ENCODE measurements around the gene NUAK2.
A peak's percentile ranks its signal among the peaks of the same experiment; 100 is the strongest.
"Not testable (repeated sequence)": the region's sequence is repeated elsewhere in the genome, so short reads cannot be mapped to it uniquely, and the experiment has no call there.

The NUAK2 gene

DNA sequence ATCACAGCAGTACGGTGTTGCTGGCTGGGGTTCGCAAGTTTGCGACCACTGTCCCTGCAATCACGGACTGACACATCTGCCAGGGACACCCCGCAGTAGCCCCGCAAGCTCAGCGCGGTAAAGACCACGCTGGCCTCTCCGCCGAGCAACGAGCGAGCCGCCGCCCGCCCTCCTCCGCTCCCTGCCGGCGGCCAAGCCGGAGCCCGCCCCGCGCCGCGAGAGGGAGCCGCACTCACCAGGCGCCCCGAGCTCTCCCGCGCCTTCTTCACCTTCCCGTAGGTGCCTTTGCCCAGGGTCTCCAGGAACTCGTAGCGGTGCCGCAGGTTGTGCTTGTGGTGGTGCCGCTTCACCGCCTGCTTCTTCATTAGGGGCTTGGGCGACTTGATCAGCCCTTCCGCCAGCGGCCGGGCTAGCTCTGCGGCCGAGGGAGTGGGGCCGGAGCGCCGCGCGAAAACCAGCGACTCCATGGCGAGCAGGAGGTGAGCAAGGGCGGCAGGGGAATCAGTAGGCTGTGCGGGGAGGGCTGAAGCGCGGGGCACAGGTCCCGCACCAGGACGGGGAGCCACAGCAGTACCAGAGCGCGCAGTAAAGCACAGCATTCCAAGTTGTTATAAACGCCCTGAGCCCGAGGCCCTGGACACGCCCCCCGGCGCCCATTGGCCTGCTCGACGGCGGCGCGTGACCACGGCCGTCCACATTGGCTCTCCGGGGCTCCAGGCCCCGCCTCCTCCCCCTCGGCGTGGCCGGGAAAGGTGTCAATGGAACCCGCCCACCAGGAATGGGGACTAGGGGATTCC is at the start of gene NUAK2:
TSS of gene NUAK2 (minus strand) at position 584 of the 797 bp plus-strand sequence. CDS start at position 467, 117 bp downstream.
- DNase-seq: no peak
- in situ Hi-C loops (cut with MboI; ENCODE audit: low pct_unique_long_range_greater_than_20kb, low sequenced_read_pairs): loop anchor here (10.0 kb wide), 1 partner anchor 47 kb away; no protein-coding TSS in a partner anchor

DNA sequence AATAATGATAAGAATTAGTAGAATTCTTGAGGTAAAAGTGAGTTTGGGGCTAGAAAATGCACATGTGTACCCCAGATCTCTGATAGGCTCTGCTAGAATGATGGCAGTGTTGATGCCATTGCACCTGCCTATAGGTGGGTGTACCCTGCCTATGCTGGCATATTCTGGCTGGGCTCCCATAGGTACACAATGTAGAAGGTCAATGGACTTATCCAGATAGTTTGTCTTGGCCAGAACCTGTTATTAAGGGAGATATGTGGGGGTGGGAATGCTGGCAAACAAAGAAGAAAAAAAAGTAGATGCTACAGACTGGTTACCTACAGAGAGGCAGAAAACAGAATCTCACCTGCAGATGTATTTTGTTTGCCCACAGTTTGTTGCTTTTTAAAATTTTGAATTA is 49.2 kb upstream of the NUAK2 start:
- in situ Hi-C loops (cut with MboI; ENCODE audit: low pct_unique_long_range_greater_than_20kb, low sequenced_read_pairs): no loop called here
- DNase-seq: no peak

DNA sequence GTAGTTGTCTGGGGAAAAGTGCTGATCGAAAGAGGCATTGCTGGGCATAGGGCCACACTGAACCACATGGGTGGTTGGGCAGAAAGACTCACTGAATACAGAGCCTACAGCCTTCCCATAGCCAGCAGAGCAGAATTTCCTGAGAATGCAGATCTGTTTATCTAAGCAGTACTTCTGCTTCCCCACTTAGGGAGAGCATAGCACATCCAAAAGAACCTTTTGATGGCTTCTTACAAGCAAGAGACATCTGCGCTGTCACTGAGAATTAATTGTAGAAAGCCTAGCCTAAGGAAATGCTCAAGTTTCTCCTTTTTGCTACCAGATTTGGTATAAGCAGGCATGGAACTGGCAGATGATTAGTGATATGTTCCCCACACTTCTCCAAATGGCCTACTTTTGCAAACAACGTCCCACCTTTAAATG is 48.2 kb upstream of the NUAK2 start:
- no peak for DNase-seq
- in situ Hi-C loops (cut with MboI; ENCODE audit: low pct_unique_long_range_greater_than_20kb, low sequenced_read_pairs): no loop called here

DNA sequence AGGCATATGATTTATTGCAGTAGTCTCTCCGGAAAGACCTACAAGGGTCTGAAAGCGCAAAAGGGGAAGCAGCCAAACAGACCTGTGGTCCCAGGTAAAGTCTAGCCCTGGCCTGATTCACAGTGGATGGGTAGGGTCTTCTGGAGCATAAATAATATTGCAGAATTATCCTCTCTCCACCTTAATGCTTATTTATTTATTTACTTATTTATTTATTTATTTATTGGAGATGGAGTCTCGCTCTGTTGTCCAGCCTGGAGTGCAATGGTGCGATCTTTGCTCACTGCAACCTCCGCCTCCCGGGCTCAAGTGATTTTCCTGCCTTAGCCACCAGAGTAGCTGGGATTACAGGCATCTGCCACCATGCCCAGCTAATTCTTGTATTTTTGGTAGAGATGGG is 46.9 kb upstream of the NUAK2 start:
- no peak for DNase-seq
- in situ Hi-C loops (cut with MboI; ENCODE audit: low pct_unique_long_range_greater_than_20kb, low sequenced_read_pairs): no loop called here

DNA sequence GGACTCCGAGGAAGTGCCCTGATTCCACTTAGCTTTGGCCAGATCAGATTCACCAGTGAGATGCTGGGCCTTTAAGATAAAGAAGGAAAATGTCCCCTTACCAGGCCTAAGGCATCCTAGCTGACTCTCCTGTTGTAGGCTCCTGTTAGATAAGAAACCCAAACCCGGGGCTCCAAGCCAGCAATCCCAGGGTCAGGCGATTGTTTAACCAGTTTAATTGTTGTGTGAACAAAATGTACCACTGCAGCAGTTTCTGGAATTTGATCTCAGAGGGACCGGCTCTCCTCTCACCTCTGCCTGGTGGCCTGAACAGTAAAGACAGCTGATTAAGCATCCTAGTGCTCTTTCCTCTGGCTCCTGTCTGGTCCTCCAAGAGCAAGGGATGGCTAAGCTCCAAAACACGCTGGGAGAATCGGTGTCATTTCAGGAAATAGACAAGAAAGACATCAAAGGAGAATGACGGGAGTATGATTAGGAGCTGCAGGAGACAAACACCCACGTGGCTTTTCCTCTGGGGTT is 44.5 kb upstream of the NUAK2 start:
- in situ Hi-C loops (cut with MboI; ENCODE audit: low pct_unique_long_range_greater_than_20kb, low sequenced_read_pairs): no loop called here
- no peak for DNase-seq

DNA sequence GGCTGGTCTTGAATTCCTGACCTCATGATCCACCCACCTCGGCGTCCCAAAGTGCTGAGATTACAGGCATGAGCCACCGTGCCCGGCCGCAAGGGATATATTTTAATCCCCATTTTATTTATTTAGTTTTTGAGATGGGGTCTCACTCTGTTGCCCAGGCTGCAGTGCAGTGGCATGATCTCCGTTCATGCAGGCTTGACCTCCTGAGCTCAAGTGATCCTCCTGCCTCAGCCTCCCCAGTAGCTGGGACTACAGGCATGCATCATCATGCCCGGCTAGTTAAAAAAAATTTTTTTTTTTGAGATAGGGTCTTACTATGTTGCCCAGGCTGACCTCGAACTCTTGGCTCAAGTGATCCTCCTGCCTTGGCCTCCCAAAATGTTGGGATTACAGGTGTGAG is 43.5 kb upstream of the NUAK2 start:
- DNase-seq; in situ Hi-C loops (cut with MboI; ENCODE audit: low pct_unique_long_range_greater_than_20kb, low sequenced_read_pairs): not testable (repeated sequence)

DNA sequence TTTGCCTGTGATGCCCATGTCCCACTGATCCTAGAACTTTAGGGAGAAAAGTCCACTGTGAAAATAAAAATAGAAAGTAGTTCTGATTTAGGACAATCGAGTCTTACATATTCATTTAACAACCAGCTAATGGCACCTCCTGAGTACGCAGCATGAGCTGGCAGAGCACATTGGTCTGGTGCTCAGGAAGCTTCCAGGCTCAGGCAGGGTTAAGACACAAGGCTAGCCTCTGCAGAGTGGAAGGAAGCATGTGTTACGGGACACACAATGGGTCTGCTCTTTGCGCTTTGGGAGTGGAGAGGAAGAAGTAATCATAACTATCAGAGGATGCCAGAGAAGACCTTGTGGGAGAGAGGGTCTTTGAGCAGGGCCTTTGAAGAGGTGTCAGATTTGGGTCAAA is 39.3 kb upstream of the NUAK2 start:
- DNase-seq: no peak
- in situ Hi-C loops (cut with MboI; ENCODE audit: low pct_unique_long_range_greater_than_20kb, low sequenced_read_pairs): no loop called here

DNA sequence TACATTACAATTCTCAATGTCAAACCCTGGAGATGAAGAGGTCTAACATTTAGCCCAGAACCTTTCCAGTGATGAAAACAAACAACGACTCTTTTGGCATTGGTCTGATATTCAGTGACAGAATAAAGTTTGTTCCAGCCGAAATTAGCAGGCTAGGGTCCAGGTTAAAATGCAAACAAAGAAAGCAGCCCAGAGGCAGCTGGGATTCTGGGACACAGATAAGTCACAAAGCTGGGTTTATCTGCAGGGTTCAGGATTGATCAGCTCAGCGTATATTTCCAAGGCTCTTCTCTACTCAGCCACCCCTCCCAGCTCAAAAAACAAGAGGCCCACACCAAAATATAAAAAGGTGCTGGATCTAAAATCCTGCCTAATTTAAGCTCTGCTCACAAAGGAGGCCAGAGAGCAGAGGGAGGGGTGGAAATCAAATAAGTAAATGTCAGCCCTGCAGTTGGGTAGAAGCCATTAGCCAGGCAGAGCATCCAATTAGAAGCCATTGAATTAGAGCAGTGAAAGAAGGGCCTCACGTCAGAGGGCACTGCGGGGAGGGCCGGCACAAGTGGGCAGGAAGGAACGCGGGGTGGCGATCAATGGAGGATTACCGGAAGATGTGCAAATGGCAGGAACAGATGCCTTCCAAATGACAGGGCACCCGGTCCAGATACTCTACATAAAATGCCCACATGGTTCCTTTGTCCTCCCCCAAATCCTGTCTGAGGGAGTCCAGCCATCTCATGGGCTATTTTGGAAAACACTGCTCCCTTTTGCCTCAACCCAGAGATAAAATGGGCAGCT is 38.4 kb upstream of the NUAK2 start:
- in situ Hi-C loops (cut with MboI; ENCODE audit: low pct_unique_long_range_greater_than_20kb, low sequenced_read_pairs): no loop called here
- DNase-seq: no peak

DNA sequence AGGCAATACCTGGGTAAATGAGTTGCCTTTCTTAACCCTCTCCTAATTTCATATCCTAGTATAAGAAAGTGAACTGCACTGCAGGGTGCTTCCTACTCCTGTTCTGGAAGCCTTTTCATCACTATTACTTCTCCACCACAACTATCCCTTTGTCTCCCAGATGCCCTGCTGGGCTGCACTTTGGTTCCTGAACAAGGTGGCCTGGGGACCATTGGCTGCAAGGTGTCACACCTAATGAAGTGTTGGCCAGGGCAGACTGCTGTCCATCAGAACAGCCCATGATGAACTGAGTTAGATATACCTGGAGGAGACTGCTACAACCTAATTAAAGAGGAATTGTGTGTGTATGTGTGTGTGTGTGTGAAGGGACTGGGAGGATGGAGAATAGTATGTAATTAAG is 37.0 kb upstream of the NUAK2 start:
- no peak for DNase-seq
- in situ Hi-C loops (cut with MboI; ENCODE audit: low pct_unique_long_range_greater_than_20kb, low sequenced_read_pairs): no loop called here

DNA sequence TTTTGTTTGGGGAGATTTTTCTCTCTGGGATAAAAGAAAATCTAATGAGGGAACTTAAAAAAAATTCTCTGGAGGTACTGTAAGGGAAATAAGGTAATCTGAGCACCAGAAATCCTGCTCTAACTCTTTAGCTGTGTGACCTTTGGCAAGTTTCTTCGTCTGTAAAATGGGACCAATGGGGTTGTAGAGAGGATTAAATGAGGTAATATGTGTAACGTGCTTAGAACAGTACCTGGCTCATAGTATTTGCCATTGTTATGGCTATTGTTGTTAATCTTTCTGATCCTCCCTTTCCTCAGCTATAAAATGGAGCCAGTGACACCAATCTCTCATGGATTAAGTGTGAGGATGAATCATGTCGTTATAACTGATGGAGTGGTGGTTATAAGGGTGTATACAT is 36.0 kb upstream of the NUAK2 start:
- in situ Hi-C loops (cut with MboI; ENCODE audit: low pct_unique_long_range_greater_than_20kb, low sequenced_read_pairs): no loop called here
- no peak for DNase-seq

DNA sequence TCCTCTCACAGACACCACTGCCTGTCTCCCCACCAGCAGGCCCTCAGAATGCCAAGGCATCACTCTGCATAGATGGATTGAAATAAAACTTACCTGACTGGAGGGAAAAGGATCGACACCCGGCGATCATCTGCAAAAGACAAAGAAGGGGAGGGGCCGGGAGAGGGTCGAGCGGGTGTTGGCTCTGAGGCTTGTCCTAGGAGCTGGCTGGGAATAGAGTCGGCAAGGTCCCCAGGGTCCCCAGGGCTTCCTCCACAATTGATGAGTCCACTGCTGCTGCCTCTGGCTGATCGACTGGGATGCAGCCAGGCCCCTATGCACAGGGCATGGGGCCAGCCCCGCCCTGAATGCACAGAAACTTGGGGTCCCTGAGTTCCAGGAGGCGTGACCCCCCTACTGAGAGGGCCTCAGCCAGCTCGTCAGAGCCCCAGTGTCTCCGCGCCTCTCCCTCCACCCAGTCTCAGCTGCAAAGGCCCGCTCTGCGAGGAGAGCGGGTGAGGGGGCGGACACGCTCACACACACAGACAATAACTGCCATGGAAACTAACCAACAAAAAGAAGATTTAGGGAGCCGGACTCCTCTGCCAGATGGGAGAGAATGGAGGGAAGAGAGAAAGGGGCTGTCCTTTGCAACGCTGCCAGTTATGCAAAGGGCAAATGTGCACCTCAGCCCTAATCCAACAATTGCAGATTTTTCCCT is 35.0 kb upstream of the NUAK2 start, which contains the start of gene KLHDC8A:
TSS of gene KLHDC8A (minus strand) at position 483 of the 700 bp plus-strand sequence. CDS start 13,318 bp downstream, outside the sequence.
- DNase-seq: no peak
- in situ Hi-C loops (cut with MboI; ENCODE audit: low pct_unique_long_range_greater_than_20kb, low sequenced_read_pairs): no loop called here

DNA sequence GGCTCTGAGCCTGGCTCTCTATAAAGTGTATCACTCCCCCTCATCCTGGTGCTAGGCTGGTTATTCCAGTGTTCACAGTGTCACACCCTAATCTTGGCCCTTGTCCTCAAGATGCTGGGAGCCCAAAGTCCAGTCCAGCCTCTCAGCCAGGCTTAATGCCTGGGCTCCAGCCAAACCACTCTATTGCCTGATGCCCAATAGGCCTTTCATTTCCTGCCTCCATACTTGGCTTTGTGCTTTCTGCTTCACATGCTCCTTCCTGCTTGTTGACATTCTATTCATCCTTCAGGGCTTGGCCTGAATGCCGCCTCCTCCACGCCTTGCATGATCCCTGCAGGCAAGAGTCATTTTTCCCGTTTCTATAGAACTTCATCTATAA is 33.5 kb upstream of the NUAK2 start:
- DNase-seq: no peak
- in situ Hi-C loops (cut with MboI; ENCODE audit: low pct_unique_long_range_greater_than_20kb, low sequenced_read_pairs): no loop called here

DNA sequence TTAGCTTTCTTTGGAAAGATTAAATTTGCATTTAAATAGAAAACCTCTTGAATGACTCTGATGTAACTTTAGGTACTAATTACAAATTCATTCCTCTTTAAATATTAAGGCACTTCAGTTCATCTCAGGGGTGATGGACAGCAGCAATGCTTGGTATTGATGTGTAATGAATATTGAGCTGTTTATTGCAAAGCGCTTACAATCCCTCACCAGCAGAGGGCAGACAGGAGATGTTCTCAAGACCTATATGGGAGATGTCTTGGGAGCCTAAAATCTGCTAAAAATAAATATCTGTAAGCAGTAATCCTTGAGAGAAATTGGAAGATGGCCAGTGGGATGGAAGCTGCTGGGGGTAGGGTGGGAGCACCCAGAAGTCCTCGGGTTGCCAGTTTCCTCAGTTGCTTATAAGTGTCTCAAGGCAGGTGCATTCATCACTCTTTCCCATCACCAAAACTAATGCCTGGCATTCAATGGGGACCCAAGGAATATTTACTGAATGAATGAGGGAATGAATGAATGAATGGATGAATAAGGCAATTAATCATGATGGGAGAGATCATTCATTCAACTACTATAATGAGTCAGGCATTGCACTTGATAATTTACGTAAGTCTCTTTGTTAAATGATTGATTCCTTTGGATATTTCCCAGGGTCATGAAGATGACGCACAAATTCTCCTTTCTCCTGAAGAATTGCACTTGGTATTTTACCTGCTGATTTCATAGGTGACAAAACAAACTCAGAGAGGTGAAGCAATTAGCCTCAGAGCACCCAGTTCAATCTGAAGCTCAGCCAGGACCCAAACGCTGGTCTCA is 32.9 kb upstream of the NUAK2 start:
- in situ Hi-C loops (cut with MboI; ENCODE audit: low pct_unique_long_range_greater_than_20kb, low sequenced_read_pairs): no loop called here

DNA sequence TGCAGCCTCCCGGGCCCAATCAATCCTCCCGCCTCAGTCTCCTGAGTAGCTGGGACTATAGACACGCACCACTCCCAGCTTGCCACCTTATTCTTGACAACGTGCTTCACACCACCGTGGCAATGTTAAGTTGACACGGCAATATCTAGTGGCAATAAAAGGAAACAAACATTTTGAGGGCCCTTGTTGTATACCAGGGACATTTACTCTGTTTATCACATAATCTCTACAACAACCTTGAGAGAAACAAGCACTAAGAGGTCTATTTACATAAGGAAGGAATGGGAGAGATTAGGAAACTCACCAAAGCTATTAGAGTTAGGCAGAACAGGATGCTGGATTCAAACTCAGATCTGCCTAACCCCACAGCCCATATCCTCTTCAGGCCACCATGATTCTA is 32.1 kb upstream of the NUAK2 start:
- in situ Hi-C loops (cut with MboI; ENCODE audit: low pct_unique_long_range_greater_than_20kb, low sequenced_read_pairs): no loop called here
- no peak for DNase-seq

More for the DNA sequence above, 32.9 kb upstream of the NUAK2 start:
- peak; percentile 58 for DNase-seq

DNA sequence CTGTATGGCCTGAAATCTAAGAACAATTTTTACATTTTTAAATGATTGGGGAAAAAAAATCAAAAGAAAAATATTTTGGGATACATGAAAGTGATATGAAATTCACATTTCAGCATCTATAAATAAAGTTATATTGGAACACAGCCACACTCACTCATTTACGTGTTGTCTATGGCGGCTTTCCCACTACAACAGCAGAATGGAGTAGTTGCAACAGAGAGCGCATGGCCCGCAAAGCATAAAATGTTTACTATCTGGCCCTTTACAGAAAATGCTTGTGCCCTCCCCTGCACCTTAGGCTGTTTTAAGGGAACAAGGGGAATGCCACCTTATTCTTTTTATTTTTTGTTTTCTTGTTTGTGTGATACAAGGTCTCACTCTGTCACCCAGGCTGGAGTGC is 31.6 kb upstream of the NUAK2 start:
- in situ Hi-C loops (cut with MboI; ENCODE audit: low pct_unique_long_range_greater_than_20kb, low sequenced_read_pairs): no loop called here
- no peak for DNase-seq

DNA sequence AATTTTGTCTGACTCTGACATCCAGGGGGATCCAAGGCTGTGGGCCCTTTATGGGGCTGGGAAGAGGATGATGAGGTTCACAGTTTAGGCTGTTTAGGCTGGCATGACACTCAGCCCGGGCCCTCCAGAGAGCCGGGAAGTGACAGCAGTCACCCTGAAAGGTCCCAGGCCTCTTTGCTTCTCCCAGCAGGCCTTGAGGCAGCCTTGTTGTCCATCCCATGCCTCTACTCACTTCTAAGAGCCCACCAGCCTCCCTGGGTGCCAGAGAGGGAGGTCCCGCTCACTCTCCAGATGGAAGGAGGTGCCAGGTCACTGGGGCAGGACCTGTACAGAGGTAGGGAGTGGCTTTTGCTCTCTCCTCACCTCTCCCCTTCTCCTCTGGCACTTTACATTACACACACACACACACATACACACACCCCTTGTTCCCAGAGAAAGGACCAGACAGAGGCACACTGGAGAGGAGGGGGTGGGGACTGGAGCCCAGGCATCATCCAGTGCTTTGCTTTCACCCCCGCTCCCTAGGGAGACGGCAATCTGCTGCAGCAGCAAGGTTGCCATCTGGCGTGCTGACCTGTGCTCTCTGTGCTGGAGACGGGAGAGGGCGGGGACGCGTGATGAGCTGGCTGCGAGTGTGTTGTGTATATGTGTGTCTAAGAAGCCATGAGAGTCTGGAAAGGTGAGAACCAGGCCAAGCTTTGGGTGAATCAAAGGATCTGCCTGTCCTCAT is 30.6 kb upstream of the NUAK2 start:
- in situ Hi-C loops (cut with MboI; ENCODE audit: low pct_unique_long_range_greater_than_20kb, low sequenced_read_pairs): no loop called here
- DNase-seq: no peak

DNA sequence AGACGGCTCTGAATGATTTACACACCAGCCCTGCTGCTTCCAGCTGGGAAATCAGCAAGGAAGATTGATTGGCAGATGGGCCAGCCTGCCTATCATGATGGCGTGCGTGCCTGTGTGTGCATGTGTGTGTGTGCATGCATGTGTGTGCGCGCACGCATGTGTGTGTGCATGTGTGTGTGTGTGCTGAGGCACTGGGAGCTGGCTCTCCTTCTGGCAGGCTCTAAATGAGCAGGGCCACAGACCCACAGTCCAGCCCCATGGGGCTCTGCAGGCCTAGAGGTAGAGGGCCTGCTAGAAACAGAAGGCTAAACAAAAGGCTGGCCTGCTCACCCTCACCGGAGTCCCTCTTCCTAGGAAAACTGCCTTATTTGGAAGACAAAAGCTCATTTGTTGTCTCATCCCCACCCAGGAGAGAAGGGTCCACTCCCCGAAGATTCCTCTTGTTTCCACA is 29.2 kb upstream of the NUAK2 start:
- no peak for DNase-seq
- in situ Hi-C loops (cut with MboI; ENCODE audit: low pct_unique_long_range_greater_than_20kb, low sequenced_read_pairs): no loop called here

DNA sequence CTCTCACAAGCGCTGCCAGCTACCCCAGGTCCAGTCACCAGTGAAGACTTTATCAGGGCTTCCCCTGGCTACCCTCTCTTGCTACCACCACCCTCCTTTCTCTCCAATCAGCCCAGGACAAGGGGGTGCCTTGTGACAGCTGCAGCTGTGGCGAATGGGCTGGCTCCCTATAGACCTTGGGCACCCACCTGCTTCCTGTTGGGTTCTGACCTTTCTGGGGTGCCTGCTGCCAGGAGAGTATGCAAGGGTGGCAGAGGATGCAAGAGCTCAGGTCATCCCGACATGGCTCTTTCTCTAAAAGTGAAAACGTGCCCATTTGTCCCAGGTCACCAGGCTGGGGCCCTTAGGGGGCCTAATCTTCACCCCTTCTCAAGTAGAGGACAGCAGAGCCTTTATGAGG is 28.6 kb upstream of the NUAK2 start:
- in situ Hi-C loops (cut with MboI; ENCODE audit: low pct_unique_long_range_greater_than_20kb, low sequenced_read_pairs): no loop called here
- DNase-seq: no peak
